NCI-H187 (cell line): Measurements from ENCODE around the gene SLF2.
"Not testable (repeated sequence)": the region's sequence is repeated elsewhere in the genome, so short reads cannot be mapped to it uniquely, and the experiment has no call there.

Experiments used
- DNase-seq, 2 experiments: peaks; one replicate each; lab custom pipeline; 2025; lab: John Stamatoyannopoulos, UW

SLF2 gene

DNA sequence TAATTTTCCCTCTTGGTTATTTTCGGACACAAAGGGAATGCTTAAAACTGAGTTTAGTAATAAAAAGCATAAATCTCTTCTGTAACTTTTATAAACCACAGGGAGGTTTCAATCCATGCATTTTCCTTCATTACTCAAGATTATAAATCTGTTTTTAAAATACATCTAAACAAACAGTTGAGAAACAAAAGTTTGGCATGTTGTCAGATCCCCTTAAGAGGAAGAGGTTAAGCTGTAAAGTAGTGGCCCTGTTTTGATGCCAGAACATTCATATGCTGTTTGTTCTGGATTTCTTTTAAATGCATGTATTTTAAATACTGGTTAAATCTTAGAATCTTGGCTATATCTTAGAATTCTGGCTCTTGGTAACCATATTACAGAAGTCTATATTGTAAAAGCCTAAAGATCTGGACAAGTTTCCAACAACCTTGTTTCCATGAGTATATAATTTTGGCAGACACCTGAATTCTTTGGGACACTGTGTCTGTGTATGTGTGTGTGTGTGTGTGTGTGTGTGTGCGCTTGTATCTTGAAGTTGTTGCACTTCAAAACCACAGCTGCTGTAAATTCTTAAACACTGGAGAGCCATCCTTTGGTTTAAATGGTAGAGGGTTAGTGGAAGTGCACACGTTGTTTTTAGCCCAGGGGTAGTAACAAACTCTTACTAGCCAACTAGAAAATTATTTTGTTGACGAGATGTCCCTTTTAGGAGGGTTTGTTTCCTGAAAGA lies 49.8 kb downstream of the SLF2 start:
- no peak for DNase-seq

DNA sequence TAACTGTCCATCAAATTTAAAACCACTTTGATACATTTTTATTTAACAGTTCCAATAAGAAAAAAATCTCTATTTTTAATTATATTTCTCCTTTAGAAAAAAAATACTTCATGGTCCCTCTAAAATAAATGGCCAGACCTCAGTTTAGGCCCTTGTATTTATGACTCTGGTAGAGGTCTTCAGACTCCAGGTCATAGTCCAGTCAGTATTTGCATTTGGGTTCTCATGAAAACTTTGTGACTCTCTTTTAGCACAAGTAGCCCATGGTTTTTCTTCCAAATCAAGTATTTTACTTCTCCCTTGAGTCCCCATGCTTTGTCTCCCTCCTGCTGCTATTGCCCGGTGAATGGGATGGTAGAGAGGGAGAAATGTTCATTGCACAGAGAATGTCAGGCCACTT lies 51.1 kb downstream of the SLF2 start:
- no peak for DNase-seq

DNA sequence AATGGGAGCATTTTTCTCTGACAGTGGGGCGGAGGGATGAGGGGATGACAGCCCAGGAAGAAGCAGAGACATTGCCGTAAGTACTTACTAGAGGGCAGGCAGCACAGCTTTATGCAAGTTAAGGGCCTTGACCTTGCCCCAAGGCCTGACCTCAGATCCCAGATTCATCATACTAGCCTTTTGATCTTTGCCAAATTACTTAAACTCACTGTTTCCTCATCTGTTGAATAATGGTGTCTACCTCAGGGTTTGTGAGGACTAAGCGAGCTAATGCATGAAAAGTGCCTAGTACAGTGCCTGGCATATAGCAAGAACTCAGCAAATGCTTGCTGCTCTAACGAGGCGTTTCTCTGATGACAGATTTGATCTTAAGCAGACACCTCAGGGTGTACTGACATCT lies 53.1 kb downstream of the SLF2 start:
- DNase-seq: no peak

DNA sequence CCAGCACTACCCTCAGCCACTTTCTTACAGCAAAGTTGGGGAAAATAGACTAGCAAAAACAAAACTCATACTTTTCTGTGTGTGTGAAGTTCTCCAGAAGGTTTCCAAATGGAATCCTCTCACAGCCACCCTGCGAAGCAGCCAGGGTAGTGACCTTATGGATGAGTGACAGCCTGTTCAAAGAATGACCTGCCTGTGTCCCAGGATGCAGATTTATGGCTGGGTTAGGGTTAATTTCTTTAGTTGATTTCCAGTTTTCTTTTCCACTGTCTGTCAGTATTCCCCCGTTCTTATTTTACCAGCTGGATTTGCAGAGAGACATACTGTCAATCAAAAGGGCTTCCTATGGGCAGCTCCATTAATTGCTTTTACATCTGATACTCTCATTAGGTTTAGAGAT lies 54.1 kb downstream of the SLF2 start:
- no peak for DNase-seq

DNA sequence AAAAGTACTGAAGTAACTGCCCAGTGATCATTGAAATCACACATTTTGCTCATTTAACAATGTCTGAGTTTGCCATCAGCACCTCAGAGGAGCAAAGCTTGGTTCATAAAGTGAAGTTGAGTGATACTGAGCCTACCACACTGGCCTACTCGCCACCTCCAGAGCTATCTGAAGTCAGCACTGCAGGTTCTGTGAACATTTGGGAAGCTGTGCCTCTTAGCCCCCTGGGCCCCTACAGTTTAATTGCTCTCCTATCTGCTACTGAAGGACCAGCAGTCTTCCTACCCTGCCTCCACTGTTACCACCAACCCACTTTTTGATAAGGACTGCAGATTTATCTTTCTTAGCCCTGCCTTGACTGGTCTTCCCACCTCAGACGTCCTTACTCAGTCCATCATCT lies 54.6 kb downstream of the SLF2 start:
- DNase-seq: no peak

DNA sequence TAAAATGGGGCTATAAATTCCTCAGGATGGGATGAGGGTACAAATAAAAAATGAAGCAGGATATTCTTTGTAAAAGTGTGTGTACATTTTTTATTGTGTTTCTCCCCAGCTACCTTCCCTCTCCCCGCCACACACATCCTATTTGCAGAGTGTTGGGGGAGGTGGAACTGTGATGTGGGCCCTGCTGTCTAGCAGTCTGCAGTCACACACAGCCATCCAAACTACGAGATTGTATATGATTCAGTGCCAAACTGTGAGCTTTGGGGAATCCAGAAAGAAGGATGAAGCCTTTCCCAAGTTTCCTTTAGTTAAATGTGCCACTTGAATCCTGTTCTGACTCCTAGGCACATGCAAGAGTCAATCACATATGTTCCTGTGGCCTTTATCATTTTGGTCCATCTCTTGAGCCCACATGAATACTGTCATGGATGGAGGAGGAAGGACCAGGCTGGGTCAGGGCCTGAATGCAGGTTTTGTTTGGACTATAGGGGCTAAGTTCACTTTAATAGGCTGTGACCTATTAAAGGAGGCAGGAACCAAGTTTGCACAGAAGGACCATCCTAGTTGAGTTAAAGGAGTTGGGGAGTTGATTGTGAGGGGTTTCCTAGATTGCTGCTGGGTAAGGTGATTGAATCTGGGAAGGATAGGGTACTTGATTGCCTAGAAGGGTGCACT lies 55.4 kb downstream of the SLF2 start:
- DNase-seq: no peak

DNA sequence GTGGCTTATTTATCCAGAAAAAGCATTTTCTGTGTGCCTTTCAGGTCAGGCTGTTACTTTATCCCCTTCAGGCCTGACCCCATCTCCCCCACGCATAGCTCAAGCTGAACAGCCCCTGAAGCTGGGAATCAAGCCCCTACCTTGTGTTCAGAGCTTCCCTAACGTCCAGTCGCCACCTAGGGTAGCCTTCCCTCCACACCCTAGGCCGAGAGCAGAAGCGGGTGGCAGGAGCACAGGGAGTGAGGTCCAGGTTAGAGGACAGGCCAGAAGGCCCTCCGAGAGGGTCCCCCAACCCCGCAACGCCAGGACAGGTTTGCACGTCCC lies 56.1 kb downstream of the SLF2 start:
- DNase-seq: no peak

DNA sequence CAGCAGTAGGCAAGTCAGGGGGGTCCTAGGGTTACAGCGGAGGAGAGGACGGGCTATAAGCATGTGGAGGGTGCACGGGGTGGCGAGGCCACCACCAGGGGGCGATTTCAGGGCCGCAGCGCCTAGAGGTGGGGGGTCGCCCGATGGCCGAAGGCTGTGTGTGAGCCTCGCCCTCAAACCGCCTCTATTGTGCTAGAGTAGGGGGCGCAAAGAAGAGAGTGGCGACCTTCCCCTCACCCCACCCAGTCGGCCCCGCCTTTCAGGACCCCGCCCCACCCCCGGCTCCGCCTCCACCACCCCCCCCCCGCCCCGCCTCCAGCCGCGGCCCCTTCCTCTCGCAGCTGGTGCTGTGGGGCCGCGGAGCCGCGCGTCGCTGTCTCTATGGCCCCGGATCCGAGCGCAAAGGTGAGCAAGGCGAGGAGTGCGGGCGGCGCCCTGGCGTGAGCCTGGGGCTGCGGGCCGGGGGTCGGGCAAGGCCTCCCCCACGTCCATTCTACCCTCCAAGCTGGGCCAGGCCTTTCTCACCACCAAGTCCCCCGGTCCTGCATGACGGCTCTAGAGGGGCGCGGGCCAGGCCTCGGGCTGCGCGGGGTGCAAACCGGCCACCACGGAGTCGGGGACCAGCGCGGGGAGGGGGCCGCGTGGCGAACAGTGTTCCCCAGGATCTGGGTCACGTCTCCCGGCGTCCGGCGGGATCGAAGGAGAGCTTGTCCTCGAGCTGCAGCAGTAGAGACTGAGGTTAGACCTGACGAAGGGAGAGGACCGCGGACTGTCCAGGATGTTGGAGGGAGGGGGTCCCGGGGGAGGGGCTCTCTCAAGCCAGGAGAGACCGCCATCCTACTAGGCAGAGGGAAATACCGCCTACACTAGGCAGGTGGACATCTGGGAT lies 56.7 kb downstream of the SLF2 start, which contains the start of gene SEMA4G:
TSS of gene SEMA4G (plus strand) at position 318 of the 889 bp plus-strand sequence. CDS start 3,409 bp downstream, outside the sequence.
- DNase-seq: peak in 1 of 2 experiments; percentile 4

DNA sequence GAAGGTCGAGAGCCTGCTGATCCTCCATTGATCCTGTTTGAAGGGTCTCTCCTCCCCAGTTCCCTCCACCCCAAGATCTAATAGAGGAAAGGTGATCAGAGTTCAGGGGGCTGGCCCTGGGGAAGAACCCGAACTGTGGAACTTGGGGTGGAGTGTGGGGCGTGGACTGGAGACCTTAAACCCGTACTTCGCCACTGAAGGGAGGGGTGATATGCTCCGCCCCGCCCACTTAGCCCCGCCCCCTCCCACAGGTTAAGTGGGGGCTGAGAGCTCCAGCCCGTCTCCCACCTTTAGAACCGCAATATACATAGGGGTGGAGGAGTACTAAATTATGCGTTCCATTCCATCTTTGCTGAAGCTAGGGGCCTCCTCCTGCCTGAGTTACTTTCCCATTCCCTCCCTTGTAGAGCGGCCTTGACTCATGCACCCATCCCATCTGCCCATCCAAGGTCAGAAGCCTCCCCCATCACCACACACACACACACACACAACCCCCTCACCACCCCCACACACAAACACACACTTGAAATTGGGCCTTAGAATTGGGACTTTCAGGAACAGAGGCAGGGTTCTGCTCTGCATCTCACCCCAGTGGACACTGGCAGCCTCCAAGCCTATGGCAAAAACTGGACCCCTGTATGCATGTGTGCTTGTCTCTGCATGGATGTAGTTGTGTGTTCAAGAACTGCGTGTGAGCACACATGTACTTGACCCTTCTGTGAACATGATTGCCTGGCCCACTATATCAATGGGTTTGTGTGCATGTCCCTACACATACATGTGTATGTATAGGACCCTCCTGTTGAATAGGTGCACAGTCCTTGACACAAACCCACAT lies 57.5 kb downstream of the SLF2 start:
- DNase-seq: no peak

DNA sequence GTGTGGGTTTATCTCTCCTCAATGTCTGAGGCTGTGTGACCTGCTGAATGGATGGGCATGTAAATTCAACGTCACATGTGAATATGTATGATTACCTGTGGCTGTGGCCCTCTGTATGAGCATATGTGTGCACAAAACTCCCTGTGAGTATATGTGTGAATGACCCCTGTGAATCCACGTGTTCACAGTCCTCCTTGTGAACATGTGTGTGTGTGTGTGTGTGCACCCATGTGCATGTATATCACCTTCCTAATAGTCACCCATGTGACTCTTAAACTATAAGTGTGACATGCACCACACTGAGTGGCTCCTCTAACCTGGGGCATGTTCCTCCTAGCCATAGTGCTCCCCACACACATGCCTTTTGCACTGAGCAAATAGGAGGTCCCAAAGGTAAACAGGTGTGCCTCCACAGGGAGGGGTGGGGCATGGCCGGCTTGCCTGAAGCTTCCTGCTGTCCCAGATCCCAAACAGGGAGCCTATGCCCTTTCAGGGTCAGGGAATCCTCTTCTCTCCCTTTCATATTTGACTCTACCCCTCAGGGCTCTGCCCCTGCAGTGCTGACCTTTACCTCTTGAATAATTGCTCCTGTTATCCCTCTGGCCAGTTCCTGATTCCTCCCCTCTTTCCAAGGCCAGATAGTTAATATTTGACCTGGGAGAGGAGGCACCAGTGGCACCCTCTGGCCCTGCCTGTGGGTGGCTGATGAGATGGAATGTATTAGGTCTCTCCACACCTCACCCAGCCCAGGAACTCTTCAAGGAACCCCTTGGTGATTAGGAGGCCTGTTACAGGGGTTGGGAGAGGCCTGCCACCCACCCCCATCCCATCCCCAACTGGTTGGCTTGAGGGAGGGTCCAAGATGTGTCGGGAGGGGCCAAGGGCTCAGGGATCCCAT lies 58.4 kb downstream of the SLF2 start:
- DNase-seq: no peak

DNA sequence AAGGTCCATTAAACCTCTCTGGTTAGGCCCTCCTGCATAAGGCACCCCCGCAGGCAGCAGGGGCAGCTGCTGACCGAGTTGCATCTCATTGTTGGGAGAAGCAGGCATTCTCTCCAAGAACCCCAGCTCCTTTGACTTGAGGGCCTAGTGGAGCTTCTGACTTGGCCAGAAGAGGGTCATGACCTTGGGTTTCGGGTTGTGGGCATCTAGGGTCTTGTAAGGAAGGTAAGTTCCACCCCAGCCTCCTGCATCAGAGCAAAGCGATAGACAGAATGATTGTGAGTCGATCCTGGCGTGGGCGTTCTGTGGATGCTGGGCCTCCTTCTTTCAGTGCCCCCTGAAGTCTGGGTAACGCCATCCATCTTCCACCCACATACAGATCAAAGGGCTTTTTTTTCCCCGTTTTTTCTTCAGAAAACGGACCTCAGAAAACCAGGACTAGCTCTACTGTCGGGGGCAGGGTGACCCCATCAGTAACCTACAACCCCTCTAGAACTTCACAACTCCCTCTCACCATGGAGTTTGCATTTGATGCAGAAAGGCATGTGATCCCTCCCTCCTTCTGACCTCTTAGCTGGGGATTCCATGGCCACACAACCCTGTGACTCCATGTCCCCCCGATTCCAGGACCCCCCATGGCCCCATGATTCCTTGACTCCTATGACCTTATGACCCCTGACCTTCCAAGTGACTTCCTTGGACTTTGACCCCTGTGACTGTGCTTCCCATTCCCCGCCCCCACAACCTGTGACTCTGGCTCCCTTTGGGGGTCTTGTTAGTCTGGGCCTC lies 59.5 kb downstream of the SLF2 start:
- DNase-seq: no peak

DNA sequence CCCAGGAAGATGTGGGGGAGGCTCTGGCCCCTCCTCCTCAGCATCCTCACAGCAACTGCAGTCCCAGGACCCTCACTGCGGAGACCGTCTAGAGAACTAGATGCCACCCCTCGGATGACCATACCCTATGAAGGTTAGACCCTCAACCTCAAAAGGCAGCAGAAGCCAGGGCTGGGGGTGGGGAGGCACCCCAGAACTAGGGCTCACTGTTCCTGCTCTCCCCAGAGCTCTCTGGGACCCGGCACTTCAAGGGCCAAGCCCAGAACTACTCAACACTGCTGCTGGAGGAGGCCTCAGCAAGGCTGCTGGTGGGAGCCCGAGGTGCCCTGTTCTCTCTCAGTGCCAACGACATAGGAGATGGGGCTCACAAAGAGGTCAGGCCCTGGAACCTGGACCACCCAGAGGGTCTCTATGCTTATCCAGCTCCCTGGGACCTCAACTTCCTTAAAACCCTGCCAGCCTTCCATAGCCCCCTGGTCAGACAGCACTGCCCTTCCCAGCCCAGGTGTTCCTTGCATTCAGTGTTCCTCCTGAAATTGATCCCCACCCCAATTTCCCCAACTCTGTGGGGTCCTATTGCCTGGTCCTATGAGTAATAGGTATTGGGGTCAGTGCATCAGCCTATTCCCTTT lies 60.3 kb downstream of the SLF2 start:
- no peak for DNase-seq

DNA sequence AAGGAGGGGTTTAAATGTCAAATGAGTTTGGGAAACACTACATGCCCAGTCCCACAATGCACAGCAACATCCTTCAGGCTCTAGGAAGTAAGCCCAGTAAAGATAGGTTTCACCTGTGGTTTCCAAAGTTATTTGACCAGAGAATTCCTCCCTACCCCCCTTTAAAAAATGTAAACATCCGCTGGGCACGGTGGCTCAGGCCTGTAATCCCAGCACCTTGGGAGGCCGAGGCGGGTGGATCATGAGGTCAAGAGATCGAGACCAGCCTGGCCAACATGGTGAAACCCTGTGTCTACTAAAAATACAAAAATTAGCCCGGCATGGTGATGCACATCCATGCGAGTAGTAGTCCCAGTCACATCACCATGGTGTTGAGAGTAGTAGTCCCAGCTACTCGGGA lies 62.6 kb downstream of the SLF2 start:
- DNase-seq: not testable (repeated sequence)

DNA sequence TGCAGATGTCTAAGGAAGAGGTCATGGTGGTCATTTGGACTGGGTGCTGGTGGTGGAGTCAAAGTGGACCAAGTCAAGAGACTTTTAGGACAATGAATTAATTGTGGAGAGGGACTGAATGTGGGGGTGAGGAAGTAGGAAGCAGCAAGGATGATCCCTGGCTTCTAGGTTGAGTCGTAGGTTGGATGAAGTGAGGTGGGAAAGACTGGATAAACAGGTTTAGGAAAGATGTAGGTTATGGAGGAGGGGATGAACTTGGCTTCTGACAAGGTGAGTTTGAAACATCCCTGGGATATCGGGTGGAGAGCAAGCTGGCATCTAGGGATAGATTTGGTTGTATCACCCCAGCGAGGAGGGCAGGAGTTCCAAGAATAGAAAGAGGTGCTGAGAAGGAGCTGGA lies 64.1 kb downstream of the SLF2 start:
- no peak for DNase-seq

DNA sequence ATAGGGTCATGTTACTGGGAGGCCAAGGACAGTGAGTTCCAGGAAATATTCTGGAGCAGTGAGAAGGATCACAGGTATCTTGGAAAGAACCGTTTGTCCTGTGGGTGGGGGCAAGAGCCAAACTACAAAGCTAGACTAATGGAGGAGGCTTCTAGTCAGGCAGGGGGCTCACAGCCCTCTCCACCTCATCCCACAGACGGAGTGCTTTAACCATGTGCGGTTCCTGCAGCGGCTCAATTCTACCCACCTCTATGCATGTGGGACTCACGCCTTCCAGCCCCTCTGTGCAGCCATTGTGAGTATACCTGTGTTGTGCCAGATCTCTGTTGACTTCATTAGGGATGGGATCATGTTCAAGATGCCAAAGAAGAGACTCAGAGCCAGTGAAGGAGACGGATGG lies 64.7 kb downstream of the SLF2 start:
- DNase-seq: no peak

DNA sequence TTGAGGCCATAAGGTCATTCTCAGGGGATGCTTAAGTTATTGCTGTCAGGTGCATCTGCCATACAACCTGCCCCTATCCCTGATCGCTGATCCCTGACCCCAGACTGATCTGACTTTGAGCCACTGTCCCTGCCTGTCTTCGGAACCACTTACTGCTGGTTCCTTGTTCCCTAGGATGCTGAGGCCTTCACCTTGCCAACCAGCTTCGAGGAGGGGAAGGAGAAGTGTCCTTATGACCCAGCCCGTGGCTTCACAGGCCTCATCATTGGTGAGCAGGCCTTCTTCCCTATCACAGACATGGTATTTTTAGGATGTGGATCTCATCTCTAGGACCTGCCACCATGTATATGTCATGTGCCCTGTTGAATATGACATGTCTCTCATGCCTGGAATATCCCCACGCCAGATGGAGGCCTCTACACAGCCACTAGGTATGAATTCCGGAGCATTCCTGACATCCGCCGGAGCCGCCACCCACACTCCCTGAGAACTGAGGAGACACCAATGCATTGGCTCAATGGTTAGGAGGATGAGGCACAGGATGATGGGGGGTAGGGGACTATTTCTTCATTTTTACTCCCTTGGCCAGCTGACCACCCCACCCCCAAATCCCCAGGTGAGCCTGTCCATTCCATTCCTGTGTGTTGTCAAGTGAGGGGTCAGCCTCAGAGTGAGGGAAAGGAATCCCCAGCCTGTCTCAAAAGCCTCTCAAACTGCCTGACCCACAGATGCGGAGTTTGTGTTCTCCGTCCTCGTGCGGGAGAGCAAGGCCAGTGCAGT lies 65.5 kb downstream of the SLF2 start:
- no peak for DNase-seq

DNA sequence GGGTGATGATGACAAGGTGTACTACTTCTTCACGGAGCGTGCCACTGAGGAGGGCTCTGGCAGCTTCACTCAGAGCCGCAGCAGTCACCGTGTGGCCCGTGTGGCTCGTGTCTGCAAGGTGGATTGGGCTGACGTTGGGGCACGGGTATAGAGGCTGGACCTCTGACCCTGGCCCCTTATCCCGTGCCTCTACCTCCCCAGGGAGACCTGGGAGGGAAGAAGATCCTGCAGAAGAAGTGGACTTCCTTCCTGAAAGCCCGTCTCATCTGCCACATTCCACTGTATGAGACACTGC lies 66.1 kb downstream of the SLF2 start:
- DNase-seq: no peak

DNA sequence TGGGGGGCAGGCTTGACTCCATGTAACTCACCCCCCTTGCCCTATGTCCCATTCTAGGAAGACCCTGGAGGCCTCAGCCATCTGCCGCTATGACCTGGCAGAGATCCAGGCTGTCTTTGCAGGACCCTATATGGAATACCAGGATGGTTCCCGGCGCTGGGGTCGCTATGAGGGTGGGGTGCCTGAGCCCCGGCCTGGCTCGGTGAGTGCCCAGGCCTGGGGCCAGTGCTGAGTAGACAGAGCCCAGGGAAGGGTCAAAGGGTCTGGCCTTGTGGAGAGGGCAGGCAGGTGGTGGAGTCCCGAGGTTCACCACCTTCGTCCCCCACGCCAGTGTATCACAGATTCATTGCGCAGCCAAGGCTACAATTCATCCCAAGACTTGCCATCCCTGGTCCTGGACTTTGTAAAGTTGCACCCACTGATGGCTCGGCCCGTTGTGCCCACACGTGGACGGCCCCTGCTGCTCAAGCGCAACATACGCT lies 67.1 kb downstream of the SLF2 start:
- no peak for DNase-seq

DNA sequence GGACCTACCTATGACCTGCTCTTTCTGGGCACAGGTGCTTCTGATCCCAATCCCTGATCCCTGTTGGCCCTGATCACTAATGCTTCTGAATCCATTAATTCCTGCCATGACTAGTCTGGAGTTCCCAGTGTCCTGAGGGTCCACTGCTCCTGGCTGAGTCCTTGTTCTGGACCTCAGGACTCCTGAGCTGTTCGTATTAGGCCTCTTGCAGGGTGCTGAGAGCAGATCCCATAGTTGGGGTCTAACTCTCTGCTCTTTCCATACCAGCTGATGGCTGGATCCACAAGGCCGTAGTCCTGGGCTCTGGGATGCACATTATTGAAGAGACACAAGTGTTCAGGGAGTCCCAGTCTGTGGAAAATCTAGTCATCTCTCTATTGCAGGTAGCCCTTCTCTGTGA lies 67.5 kb downstream of the SLF2 start:
- no peak for DNase-seq
